NCI-H146 (cell line): ENCODE data around the gene GPR141.

ENCODE experiments used
- DNase-seq: peaks from one replicate; lab custom pipeline; 2025; lab: John Stamatoyannopoulos, UW

GPR141 gene

GRCh38 chr7:37683246-37684120, at the start of gene GPR141:
Gene GPR141 (plus strand): TSS chr7:37683766. CDS start chr7:37740394, 56,628 bp downstream.
- no peak for DNase-seq

GRCh38 chr7:37635346-37635745, 48.2 kb upstream of the GPR141 start:
- no peak for DNase-seq

GRCh38 chr7:37642028-37642540, 41.5 kb upstream of the GPR141 start:
- no peak for DNase-seq

GRCh38 chr7:37643876-37644275, 39.7 kb upstream of the GPR141 start:
- DNase-seq: no peak

GRCh38 chr7:37645282-37646050, 38.1 kb upstream of the GPR141 start:
- no peak for DNase-seq

GRCh38 chr7:37656913-37657530, 26.5 kb upstream of the GPR141 start:
- no peak for DNase-seq

GRCh38 chr7:37657816-37658215, 25.8 kb upstream of the GPR141 start:
- DNase-seq: no peak

GRCh38 chr7:37659971-37660565, 23.5 kb upstream of the GPR141 start:
- DNase-seq: no peak

- no peak for DNase-seq
Observed at GRCh38 chr7:37660614-37661013, 23.0 kb upstream of the GPR141 start.

GRCh38 chr7:37663693-37664092, 19.9 kb upstream of the GPR141 start:
- DNase-seq: no peak

GRCh38 chr7:37665352-37666022, 18.1 kb upstream of the GPR141 start:
- DNase-seq: no peak

- DNase-seq: no peak
Observed at GRCh38 chr7:37666026-37666799, 17.4 kb upstream of the GPR141 start.

GRCh38 chr7:37669818-37670217, 13.7 kb upstream of the GPR141 start:
- DNase-seq: no peak

- DNase-seq: peak; percentile 0
Observed at GRCh38 chr7:37670436-37670835, 13.1 kb upstream of the GPR141 start.

- DNase-seq: no peak
Observed at GRCh38 chr7:37671876-37672275, 11.7 kb upstream of the GPR141 start.

GRCh38 chr7:37672926-37673325, 10.6 kb upstream of the GPR141 start:
- no peak for DNase-seq

- no peak for DNase-seq
Observed at GRCh38 chr7:37673523-37673922, 10.0 kb upstream of the GPR141 start.

- no peak for DNase-seq
Observed at GRCh38 chr7:37674531-37674930, 9.0 kb upstream of the GPR141 start.

- no peak for DNase-seq
Observed at GRCh38 chr7:37675749-37676148, 7.8 kb upstream of the GPR141 start.

- no peak for DNase-seq
Observed at GRCh38 chr7:37684927-37685326, 1.4 kb downstream of the GPR141 start.
